ENCODE measurements around the gene C2CD4C.
"Not testable (repeated sequence)": the region's sequence is repeated elsewhere in the genome, so short reads cannot be mapped to it uniquely, and the experiment has no call there.

The C2CD4C gene

GRCh38 chr19:362154-362553 is 46.8 kb downstream of the C2CD4C start:
- no peak for DNase-seq

GRCh38 chr19:359653-359925 is 49.4 kb downstream of the C2CD4C start:
- DNase-seq = no peak

GRCh38 chr19:355536-355935 is 53.4 kb downstream of the C2CD4C start:
- DNase-seq = not testable (repeated sequence)
